ENCODE data around the gene EXOC3L2. TPM values are rescaled to one million over a fixed set of nuclear protein-coding genes. Genes with fewer than 3 reads are reported as not detected.

EXOC3L2 gene
- total RNA-seq, 1 experiment from 2014 or later: not detected

GRCh38 chr19:45218911-45219743 is 26.1 kb downstream of the EXOC3L2 start:
- Mint-ChIP-seq H3K4me3 (ENCODE audit: low read depth, unreplicated experiment) (no peak overlapping the region), H3K4me1 (ENCODE audit: low read depth, unreplicated experiment) (no peaks in the 10 kb centered on the region), H3K27ac (ENCODE audit: unreplicated experiment) (no peak overlapping the region), H3K36me3 (ENCODE audit: insufficient read depth, unreplicated experiment) (no peaks in the 10 kb centered on the region), H3K27me3 (ENCODE audit: unreplicated experiment) (peaks cover 58% of the 10 kb centered on the region), H3K9me3 (ENCODE audit: low read depth, unreplicated experiment) (no peaks in the 10 kb centered on the region)
- no TSS peak for BruUV-seq (replicated peaks)
- CTCF ChIA-PET: interaction anchor here (0.7 kb wide), 1 partner anchor 34 kb away, joined by 3 read pairs; no protein-coding TSS in a partner anchor
- TF ChIP-seq, protein P1, sequence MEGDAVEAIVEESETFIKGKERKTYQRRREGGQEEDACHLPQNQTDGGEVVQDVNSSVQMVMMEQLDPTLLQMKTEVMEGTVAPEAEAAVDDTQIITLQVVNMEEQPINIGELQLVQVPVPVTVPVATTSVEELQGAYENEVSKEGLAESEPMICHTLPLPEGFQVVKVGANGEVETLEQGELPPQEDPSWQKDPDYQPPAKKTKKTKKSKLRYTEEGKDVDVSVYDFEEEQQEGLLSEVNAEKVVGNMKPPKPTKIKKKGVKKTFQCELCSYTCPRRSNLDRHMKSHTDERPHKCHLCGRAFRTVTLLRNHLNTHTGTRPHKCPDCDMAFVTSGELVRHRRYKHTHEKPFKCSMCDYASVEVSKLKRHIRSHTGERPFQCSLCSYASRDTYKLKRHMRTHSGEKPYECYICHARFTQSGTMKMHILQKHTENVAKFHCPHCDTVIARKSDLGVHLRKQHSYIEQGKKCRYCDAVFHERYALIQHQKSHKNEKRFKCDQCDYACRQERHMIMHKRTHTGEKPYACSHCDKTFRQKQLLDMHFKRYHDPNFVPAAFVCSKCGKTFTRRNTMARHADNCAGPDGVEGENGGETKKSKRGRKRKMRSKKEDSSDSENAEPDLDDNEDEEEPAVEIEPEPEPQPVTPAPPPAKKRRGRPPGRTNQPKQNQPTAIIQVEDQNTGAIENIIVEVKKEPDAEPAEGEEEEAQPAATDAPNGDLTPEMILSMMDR (IDR thresholded peaks at IDR 0.05; ENCODE audit: unreplicated experiment): no peak
- intact Hi-C loops (cut with micrococcal nuclease; ENCODE audit: unreplicated experiment): no loop called here
- no peak for DNase-seq

DNA sequence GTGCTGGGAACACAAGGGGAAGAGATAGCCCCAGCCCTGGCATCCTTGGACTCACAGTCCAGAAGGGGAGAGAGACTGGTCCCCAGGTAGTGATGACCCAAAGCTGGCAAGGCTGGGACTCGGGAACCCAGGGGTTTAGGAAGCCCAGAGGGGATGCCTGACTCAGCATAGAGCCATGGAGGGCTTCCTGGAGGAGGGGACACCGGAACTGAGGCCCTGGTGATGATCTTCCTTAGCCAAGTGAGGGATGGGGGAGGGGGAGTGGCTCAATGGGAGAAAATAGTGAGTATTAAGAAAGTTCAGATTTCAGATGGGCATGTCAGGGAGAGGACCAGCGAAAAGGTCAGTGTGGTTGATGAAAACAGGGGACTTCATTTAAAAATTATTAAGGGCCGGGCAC is 26.8 kb downstream of the EXOC3L2 start:
- Mint-ChIP-seq H3K4me1 (ENCODE audit: low read depth, unreplicated experiment) (no peaks in the 10 kb centered on the region), H3K4me3 (ENCODE audit: low read depth, unreplicated experiment) (no peak overlapping the region), H3K36me3 (ENCODE audit: insufficient read depth, unreplicated experiment) (no peaks in the 10 kb centered on the region), H3K27ac (ENCODE audit: unreplicated experiment) (no peak overlapping the region), H3K27me3 (ENCODE audit: unreplicated experiment) (peaks cover 51% of the 10 kb centered on the region), H3K9me3 (ENCODE audit: low read depth, unreplicated experiment) (no peaks in the 10 kb centered on the region)
- DNase-seq: no peak
- CTCF ChIA-PET: no interaction called here
- intact Hi-C loops (cut with micrococcal nuclease; ENCODE audit: unreplicated experiment): no loop called here
- TF ChIP-seq, protein P1 (IDR thresholded peaks at IDR 0.05; ENCODE audit: unreplicated experiment): no peak
- BruUV-seq (replicated peaks): no TSS peak

GRCh38 chr19:45217957-45218334 is 27.3 kb downstream of the EXOC3L2 start:
- H3K27me3 Mint-ChIP-seq (ENCODE audit: unreplicated experiment): peaks cover 46% of the 10 kb centered on the region
- no TSS peak for BruUV-seq (replicated peaks)
- H3K4me1 Mint-ChIP-seq (ENCODE audit: low read depth, unreplicated experiment): no peaks in the 10 kb centered on the region
- no peak overlapping the region for H3K27ac Mint-ChIP-seq (ENCODE audit: unreplicated experiment)
- TF ChIP-seq, protein P1 (IDR thresholded peaks at IDR 0.05; ENCODE audit: unreplicated experiment): no peak
- intact Hi-C loops (cut with micrococcal nuclease; ENCODE audit: unreplicated experiment): no loop called here
- DNase-seq: no peak
- H3K36me3 Mint-ChIP-seq (ENCODE audit: insufficient read depth, unreplicated experiment): peaks cover under 1% of the 10 kb centered on the region
- no peaks in the 10 kb centered on the region for H3K9me3 Mint-ChIP-seq (ENCODE audit: low read depth, unreplicated experiment)
- CTCF ChIA-PET: interaction anchor here (0.9 kb wide), 1 partner anchor 71 kb away, joined by 4 read pairs; no protein-coding TSS in a partner anchor
- no peak overlapping the region for H3K4me3 Mint-ChIP-seq (ENCODE audit: low read depth, unreplicated experiment)

DNA sequence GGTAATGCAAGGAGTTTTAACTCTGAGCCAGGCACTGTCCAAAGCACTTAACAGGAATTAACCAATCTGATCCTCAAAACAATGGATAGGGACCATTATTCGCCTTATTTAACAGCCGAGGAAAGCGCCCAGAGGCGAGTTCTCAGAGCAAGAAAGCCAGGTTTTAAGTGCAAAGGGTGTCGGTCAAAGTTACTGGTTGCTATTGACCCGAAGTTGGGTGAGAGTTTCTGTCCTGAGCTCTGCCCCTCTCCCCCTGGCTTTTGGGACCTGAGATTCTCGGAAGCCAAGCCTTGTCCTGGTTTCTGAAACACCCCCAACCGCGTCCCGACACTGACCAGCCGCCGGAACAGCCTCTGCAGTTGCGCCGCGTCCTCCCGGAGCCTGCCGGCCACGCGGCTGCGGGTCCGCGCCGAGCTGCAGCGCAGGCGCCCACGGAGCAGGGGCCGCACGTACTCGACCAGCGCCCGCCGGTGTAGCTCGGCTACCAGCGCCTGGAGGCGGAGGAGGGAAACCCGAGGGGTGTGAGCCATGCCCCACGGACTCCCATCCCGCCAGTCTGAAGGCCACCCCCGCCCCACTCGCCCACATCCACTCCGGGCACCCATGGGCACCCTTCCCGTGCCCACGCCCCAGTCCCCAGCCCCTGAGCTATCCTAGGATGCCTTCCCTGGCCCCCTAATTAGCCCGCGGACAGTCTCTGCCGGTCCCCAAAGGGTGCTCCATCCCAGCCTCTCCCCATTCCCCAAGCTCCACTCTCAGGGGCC is 27.8 kb downstream of the EXOC3L2 start:
- Mint-ChIP-seq H3K27me3 (ENCODE audit: unreplicated experiment) (peaks cover 40% of the 10 kb centered on the region), H3K27ac (ENCODE audit: unreplicated experiment) (no peak overlapping the region), H3K4me1 (ENCODE audit: low read depth, unreplicated experiment) (peaks cover 2% of the 10 kb centered on the region), H3K36me3 (ENCODE audit: insufficient read depth, unreplicated experiment) (peaks cover 5% of the 10 kb centered on the region), H3K4me3 (ENCODE audit: low read depth, unreplicated experiment) (no peak overlapping the region), H3K9me3 (ENCODE audit: low read depth, unreplicated experiment) (no peaks in the 10 kb centered on the region)
- TF ChIP-seq, protein P1 (IDR thresholded peaks at IDR 0.05; ENCODE audit: unreplicated experiment): no peak
- intact Hi-C loops (cut with micrococcal nuclease; ENCODE audit: unreplicated experiment): no loop called here
- DNase-seq: no peak
- CTCF ChIA-PET: interaction anchor here (0.9 kb wide), 1 partner anchor 71 kb away, joined by 4 read pairs; no protein-coding TSS in a partner anchor
- no TSS peak for BruUV-seq (replicated peaks)

All from Calu3 (cell line).